CD4-positive, alpha-beta T cell treated with Interleukin-12 subunit alpha and Interleukin-12 subunit beta, for 1 hour (primary cell): ENCODE measurements around the gene UHRF2.
"Not testable (repeated sequence)": the region's sequence is repeated elsewhere in the genome, so short reads cannot be mapped to it uniquely, and the experiment has no call there.

Source experiments
- DNase-seq: peaks from one replicate; pipeline ENCODE4 v3.0.0-alpha.2; 2020

UHRF2 gene

GRCh38 chr9:6412487-6413364, at the start of gene UHRF2:
Gene UHRF2 (plus strand): TSS chr9:6413199. CDS start chr9:6413491, 292 bp downstream.
- peak; percentile 99 for DNase-seq

- DNase-seq: no peak
Observed at GRCh38 chr9:6367128-6367890, 45.7 kb upstream of the UHRF2 start.

GRCh38 chr9:6368831-6369230, 44.2 kb upstream of the UHRF2 start:
- DNase-seq: no peak

- not testable (repeated sequence) for DNase-seq
Observed at GRCh38 chr9:6381477-6382012, 31.5 kb upstream of the UHRF2 start.

- DNase-seq: no peak
Observed at GRCh38 chr9:6382681-6383080, 30.3 kb upstream of the UHRF2 start.

- DNase-seq: no peak
Observed at GRCh38 chr9:6383551-6384225, 29.3 kb upstream of the UHRF2 start.

GRCh38 chr9:6384732-6385131, 28.3 kb upstream of the UHRF2 start:
- DNase-seq: no peak

- DNase-seq: no peak
Observed at GRCh38 chr9:6399071-6399470, 13.9 kb upstream of the UHRF2 start.

GRCh38 chr9:6405371-6405770, 7.6 kb upstream of the UHRF2 start:
- no peak for DNase-seq

- no peak for DNase-seq
Observed at GRCh38 chr9:6407778-6408177, 5.2 kb upstream of the UHRF2 start.

- DNase-seq: no peak
Observed at GRCh38 chr9:6408320-6408719, 4.7 kb upstream of the UHRF2 start.

GRCh38 chr9:6409811-6410210, 3.2 kb upstream of the UHRF2 start:
- DNase-seq: no peak

- no peak for DNase-seq
Observed at GRCh38 chr9:6410633-6411032, 2.4 kb upstream of the UHRF2 start.

- peak; percentile 34 for DNase-seq
Observed at GRCh38 chr9:6413365-6414246, 607 bp downstream of the UHRF2 start.

- DNase-seq: no peak
Observed at GRCh38 chr9:6414247-6414641, 1.2 kb downstream of the UHRF2 start.

GRCh38 chr9:6415266-6415665, 2.3 kb downstream of the UHRF2 start:
- DNase-seq: no peak

- no peak for DNase-seq
Observed at GRCh38 chr9:6417186-6417585, 4.2 kb downstream of the UHRF2 start.

- no peak for DNase-seq
Observed at GRCh38 chr9:6418764-6419163, 5.8 kb downstream of the UHRF2 start.

GRCh38 chr9:6424940-6425339, 11.9 kb downstream of the UHRF2 start:
- DNase-seq: no peak

GRCh38 chr9:6426117-6426516, 13.1 kb downstream of the UHRF2 start:
- no peak for DNase-seq

GRCh38 chr9:6428940-6429889, 16.2 kb downstream of the UHRF2 start:
- DNase-seq: peak; percentile 37
